Activated CD8-positive, alpha-beta memory T cell treated with anti-CD3 and anti-CD28 coated beads for 4 hours (primary cell): ENCODE data around the gene MEMO1.
"Not testable (repeated sequence)": the region's sequence is repeated elsewhere in the genome, so short reads cannot be mapped to it uniquely, and the experiment has no call there.

Source experiments
- DNase-seq, 2 donors: peaks; one replicate each; pipeline ENCODE4 v3.0.0-alpha.2; 2020; ENCODE audit warnings: low read depth in 2 of 2

The MEMO1 gene

DNA sequence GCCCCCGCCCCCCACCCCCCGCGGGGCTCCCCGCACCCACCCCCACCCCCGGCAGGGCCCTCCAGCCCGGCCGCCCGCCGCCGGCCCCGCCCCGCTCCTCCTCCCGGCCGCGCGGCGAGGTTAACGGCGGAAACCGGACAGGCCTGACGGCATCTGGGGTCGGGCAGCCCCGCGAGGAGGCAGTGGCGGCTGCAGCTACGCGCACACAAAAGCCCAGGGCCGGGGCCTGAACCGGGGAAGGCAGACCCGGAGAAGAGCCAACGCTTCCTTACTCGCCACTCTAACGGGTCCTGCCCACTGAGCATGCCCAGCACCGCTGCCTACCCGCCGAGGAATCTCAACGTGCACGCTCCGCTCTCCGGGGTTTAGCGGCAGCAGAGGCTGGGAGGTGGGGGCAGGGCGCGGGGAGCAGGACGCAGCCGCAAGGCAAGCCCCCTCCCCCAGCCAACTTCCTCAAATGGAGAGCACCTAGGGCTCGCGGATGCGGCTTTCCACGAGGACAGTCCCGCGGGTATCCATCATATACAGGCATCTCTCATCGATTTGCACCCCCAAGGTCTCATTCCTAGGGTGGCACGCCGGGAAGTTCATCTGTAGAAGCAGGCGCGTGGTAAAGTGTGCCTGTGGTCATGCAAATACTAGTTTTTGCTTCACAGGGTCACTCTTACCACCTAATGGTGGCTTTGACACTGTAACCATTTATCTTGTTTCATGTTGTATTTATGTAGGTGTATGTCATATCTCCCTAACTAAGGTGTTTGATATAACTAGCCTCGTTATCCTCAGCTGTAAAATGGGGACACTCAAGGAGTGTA is at the start of gene MEMO1:
Gene MEMO1, minus strand, starts transcription at position 339 of the 815 bp plus-strand sequence. CDS start 761 bp downstream, outside the sequence.
- peak; percentile 75 to 79 for DNase-seq

DNA sequence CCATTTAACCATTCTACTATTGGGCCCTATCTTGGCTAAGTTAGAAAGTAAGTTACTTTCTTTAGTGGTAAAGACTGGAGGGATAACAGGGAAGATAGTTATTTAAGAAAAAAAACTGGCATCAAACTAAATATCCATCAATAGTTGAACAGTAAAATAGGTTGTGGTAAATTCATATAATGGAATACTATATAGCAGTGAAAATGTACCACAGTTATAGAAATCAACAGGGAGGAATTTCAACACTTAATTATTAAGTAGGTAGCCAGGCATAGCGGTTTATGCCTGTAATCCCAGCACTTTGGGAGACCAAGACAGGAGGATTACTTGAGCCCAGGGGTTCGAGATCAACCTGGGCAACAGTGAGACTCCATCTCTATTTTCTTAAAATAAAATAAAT is 49.5 kb upstream of the MEMO1 start:
- DNase-seq: no peak

DNA sequence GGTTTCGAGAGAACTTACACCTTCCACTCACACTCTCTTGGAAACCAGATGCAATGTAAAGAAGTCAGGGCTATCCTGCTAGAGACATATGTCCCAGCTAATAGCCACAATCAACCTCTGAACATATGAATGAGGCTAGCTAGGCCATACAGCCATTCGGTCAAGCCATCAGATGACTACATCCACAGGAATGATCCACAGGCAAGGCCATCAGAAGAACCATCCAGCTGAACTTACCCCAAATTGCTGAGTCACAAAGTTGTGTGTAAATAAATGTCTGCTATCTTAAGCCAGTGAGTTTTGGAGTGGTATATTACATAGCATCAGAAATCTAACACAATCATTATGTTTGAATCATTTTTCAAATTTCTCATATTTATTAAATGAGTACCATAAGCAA is 47.3 kb upstream of the MEMO1 start:
- DNase-seq: no peak

DNA sequence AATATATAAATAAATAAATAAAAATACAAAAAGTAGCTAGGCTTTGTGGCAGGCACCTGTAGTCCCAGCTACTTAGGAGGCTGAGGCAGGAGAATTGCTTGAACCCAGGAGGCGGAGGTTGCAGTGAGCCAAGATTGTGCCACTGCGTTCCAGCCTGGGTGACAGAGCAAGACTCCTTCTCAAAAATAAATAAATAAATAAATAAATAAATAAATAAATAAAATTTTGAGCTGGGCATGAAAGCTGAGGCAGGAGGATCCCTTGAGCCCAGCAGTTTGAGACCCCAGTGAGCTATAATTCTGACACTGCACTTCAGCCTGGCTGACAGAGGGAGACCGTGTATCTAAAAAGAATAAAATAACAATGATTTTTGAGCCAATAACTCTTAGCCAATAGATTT is 43.8 kb upstream of the MEMO1 start:
- DNase-seq: not testable (repeated sequence)

DNA sequence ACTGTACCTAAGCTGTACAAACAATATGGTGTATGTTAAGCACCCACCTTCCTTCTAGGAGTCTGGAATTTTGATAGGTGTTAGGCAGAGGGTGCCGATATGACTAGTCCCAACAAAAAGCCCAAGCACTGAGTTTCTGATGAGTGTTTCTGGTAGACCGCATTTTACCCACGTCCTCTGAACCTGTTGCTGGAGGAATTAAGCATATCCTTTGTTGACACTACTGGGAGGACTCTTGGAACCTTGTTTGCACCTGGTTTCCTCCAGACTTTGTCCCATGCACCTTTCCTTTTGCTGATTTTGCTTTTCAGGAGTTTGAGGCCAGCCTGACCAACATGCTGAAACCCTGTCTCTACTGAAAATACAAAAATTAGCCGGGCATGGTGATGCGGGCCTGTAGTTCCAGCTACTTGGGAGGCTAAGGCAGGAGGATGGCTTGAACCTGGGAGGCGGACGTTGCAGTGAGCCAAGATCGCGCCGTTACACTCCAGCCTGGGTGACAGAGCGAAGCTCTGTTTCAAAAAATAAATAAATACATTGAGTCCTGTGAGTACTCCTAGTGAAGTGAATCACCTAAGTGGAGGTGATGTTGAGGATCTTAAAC is 41.1 kb upstream of the MEMO1 start:
- no peak for DNase-seq

DNA sequence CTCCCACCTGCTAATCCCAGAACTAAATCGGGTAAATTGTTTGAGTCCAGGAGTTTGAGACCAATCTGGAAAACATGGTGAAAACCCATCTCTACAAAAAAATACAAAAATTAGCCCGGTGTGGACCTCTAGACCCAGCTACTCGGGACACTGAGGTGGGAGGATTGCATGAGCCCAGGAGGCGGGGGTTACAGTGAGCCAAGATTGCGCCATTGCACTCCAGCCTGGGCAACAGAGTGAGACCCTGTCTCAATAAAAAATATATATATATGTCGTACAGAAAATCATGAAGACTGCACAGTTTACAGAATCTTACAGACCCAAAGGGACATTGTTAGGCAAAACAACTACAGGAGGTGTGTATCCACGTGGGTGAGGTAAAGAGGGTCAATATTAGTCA is 32.8 kb upstream of the MEMO1 start:
- DNase-seq: no peak

DNA sequence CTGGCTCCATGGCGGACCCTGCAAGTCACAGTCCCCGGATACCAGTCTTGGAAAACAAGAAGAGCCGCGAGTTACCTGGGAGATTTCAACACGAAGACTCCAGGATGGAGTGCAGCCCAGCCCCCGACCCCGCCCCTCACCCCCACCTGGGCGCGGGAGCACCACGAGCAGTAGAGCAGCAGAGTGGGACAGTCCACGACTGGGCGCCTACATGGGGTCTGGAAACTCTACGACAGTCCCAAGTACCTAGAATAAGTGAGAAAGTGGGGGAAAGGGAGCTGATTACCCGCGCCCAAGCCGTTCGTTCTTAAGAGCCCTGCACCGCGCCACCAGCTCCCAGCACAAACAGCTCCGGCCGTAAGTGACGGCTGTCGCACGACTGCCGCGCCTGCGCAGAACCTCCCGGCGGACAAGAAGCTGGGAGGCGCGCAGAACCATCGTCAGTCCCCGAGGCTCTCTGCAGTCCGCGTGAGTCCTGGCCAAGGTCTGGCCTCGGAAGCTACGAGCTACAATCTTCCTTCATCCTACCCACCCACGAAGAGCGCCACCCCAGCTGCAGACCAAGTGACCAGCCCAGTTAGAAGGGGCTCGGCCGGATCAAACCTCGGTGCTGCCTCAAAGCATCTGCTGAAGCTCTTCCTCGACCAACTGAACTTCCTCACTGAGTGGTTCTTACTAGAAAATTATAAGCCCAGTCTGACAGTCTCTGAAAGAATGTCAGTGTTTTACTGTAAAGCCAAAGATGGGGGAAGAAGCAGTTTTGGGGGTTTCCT is 28.8 kb upstream of the MEMO1 start, which contains the start of gene DPY30:
Gene DPY30, minus strand, starts transcription at position 359 of the 773 bp plus-strand sequence. Its CDS starts 349 bp downstream, at position 10.
- DNase-seq: peak; percentile 76 to 80

DNA sequence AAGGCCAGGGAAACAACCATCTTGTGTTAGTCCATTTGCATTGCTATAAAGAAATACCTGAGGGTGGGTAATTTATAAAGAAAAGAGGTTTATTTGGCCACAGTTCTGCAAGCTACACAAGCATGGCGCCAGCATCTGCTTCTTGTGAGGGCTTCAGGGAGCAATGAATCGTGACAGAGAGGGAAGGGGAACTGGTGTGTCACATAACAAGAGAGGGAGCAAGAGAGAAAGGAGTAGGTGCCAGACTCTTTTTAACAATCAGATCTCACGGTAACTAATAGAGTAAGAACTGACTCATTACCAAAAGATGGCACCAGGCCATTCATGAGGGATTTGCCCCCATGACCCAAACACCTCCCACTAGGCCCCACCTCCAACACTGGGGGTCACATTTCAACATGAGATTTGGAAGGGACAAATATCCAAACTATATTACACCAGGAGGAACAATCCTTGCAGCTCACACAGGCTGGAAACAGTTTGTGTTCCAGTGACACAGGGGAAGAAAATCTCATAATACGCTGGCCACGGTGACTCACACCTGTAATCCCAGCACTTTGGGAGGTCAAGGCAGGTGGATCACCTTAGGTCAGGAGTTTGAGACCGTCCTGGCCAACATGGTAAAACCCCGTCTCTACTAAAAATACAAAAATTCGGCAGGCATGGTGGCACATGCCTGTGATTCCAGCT is 23.5 kb upstream of the MEMO1 start:
- not testable (repeated sequence) for DNase-seq

DNA sequence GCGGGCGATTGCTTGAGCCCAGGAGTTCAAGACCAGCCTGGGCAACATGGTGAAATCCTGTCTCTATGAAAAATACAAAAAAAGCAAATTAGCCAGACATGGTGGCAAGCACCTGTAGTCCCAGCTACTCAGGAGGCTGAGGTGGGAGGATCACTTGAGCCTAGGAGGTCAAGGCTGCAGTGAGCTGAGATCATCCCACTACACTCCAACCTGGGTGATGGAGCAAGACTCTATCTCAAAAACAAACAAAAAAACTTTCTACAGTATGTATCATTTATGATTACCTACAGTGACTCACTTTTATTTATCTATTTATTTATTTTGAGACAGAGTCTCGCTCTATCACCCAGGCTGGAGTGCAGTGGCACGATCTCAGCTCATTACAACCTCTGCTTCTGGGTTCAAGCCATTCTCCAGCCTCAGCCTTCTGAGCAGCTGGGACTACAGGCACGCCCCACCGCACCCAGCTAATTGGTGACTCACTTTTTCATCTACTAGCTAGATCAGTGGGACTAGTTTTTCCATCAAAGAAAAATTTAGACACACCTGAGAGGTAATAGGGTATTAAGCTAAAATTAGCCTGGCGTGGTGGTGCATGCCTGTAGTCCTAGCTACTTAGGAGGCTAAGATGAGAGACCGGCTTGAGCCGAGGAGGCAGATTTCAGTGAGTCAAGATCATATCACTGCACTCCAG is 8.1 kb upstream of the MEMO1 start:
- not testable (repeated sequence) for DNase-seq

DNA sequence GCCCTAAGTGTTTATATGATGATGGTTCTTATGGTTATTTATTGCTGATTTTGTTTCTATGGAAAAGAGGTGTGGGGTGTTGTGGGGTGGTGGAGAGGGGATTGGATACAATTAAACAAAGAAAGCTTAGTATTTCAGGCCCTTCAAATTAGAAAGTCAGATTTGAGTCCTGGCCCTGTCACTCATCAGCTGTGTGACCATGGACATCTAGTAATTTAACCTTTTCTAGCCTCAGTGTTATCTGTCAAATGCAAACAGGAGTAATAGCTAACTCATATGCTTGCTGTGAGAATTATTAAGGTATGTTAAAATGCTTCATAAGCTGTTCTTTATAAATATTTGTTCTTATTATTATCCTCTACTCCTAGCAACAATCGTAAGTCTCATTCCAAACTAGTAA is 2.1 kb upstream of the MEMO1 start:
- DNase-seq: no peak

DNA sequence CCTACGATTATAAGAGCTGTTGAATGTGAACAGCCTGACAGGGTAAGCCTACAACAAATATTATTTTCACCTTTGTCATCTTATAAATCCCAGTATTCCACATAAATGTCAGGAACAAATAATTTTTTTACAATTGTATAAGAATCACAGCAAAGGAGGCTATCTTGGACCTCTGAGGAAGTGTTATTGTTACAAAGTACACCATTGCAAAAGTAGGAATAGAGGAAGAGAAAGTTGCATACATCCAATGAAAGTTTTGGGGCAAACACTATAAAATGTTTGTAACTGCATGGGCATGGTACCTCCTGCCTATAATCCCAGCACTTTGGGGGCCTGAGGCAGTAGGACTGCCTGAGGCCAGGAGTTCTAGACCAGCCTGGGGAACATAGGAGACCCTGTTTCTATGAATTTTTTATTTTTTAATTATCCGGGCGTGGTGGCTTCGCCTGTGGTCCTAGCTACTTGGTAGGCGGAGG is 715 bp upstream of the MEMO1 start:
- no peak for DNase-seq

DNA sequence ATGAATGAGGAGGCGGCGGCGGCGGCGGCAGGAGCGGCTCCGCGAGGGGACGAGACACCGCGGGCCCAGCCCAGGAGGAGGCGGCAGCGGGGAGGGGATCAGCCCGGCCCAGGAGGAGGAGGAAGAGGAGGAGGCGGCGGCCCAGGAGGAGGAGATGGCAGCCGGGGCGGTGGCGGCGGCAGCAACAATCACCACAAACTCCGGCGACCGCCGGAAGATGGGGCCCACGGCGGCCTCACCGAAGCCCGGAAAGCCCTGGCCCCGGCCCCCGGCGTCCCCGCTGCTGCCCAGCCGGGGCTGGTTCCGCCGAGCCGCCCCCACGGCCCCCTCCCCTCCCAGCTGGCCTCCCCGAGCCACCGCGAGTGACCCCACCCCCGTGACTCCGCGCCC is 533 bp downstream of the MEMO1 start:
- DNase-seq: peak; percentile 40 to 42

DNA sequence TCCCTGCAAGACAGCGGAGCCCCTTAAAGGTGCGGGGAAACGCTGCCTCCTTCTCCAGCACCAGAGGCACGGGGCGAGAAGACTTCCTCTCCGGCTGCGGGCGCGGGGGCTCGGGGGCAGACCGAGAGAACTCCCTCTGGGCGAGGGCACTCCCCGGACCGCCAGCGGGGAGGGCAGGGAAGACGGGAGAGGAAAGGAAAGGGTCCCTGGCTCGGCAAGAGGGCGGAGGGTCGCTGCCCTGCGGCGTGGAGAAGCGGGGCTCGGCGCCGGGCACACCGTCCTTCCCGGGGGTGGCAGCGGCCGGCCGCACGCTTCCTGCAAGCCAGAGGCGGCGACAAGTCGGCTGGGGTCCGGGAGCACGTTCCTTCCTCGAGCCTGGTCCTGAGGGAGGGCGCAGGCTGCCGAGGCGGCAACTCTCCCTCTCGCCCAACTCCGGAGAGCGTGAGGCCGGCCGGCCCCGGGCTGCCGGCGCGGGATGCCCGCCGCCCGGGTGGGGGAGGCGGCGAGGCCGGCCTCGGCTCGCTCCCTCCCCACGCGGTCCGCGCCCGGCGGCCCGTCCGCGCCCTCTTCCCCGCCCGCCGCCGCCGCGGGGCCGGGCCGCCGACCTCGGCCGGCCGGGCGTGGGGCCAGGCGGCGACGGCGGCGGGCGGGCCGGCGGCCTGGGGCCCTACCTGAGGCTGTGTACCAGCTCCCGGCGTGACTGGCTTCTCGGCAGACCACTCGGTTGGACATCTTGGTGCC is 1.1 kb downstream of the MEMO1 start:
- peak; percentile 1 to 13 for DNase-seq

DNA sequence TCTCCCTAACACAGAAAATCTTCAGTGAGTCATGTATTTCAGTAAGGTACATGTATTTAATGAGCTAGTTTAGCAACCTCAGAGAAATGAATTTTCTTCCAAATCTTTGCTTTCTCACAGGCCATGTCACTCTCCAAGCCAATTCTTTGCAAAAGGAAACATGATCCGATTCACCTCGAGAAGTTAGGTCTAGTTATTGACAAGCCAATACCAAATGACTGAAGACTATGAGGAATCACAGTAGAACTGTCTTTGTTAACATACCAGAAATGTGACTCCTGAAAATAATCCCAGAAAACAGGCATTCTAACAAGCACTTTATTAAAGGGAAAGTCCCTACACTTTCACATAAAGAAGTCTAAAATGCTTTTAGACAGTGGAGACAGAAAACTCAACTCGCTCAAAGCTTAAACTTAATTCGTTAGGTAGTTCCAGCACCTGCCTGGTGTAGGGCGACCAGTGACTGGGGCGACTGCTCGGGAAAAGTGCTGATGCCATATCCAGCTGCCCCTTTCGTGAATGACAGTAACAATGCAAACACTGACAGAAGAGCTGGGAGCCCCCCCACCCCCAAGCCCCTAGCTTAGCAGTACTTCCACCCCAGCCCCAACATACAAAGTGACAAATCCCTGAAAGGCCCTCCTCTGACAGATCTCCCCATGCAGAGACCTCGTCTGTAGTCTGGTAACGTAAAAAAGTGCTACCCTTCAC is 1.8 kb downstream of the MEMO1 start:
- DNase-seq: peak in 1 of 2 donors; percentile 0

DNA sequence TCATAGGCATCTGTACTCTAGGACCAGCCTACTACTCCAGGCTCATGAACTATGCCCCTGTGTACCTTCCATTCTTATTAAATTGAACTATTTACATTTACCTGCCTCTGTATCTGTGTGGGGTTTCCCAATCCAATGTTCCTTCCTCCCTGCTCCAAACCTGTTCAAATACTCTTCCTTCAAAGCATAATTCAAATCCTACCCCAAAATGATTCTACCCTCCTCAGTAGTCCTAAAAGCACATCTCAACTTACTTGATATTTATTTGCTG is 3.8 kb downstream of the MEMO1 start:
- no peak for DNase-seq

DNA sequence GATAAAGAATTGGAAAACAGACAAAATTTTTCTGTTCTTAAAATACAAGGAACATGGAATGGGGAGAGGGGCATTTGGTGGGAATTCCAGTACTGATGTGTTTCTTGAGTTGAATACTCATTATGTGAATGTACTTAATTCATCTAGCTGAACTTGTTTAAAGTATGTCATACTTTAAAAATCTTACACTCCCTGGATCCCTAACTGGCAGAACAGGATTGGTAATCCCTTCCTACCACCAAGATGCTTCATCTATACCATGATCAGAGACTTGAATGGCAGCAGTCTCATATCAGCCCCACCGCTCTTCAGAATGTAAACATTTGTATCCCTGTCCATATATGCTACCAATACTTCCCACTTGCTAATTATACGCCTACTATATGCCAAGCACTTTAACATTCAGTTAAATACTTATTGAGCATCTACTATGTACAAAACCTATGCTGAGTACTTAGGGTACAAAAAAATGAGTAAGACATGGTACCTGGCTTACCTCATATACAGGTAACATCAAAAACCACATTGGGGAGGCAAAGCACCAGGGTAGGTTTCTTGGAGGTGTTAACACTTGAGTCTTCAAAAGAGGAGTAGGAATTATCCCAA is 5.3 kb downstream of the MEMO1 start:
- DNase-seq: no peak

DNA sequence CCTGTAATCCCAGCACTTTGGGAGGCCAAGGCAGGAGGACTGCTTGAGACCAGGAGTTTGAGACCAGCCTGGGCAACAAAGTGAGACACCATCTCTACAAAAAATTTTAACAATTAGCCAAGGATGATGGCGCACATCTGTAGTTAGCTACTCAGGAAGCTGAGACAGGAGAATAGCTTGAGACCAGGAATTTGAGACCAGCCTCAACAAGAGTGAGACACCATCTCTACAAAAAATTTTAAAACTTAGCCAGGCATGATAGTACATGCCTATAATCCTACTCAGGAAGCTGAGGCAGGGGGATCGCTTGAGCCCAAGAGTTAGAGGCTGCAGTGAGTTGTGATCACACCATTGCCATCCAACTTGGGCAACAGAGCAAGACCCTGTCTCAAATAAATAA is 7.0 kb downstream of the MEMO1 start:
- no peak for DNase-seq

DNA sequence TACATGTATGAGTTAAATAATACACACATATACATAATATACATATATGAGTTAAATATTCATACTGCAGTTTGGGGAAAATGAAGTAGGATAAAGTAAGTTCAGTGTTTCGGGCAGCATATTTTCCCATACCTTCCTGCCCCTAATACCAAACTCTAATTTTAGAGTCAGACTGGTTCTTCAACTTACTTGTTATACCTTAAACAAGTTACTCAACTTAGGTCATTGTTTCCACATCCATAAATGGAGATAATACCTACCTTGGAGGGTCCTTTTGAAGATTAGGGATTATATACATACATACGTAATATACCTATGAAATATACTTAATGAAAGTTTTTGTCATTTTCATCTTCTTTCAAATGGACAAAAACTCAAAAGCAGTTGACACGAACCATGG is 8.4 kb downstream of the MEMO1 start:
- DNase-seq: no peak

DNA sequence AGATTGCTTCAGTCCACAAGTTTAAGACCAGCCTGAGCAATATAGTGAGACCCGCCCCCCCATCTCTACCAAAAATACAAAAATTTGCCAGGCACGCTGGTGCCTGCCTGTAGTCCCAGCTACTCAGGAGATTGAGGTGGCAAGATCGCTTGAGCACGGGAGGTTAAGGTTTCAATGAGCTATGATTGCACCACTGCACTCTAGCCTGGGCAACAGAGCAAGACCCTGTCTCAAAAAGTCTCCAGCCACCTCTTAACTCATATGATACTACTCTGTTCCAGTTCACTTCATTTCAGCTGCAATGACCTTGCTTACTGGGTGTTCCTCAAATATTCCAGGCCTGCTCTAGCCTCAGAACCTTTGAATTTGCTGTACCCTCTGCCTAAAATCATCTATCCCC is 11.4 kb downstream of the MEMO1 start:
- DNase-seq: no peak
